ENCODE measurements around the gene IFI27.
"Not testable (repeated sequence)": the region's sequence is repeated elsewhere in the genome, so short reads cannot be mapped to it uniquely, and the experiment has no call there.

The IFI27 gene

GRCh38 chr14:94145902-94146527 is 35.5 kb downstream of the IFI27 start:
- no peak for DNase-seq (ENCODE audit: extremely low read depth in 1 of 2, low read depth in 1 of 2)

GRCh38 chr14:94152676-94153075 is 42.1 kb downstream of the IFI27 start:
- no peak for DNase-seq (ENCODE audit: extremely low read depth in 1 of 2, low read depth in 1 of 2)

GRCh38 chr14:94153750-94154342 is 43.3 kb downstream of the IFI27 start:
- DNase-seq (ENCODE audit: extremely low read depth in 1 of 2, low read depth in 1 of 2) = no peak

GRCh38 chr14:94156143-94156542 is 45.6 kb downstream of the IFI27 start:
- not testable (repeated sequence) for DNase-seq (ENCODE audit: extremely low read depth in 1 of 2, low read depth in 1 of 2)

GRCh38 chr14:94157197-94157596 is 46.7 kb downstream of the IFI27 start:
- DNase-seq (ENCODE audit: extremely low read depth in 1 of 2, low read depth in 1 of 2) = no peak

GRCh38 chr14:94158239-94158883 is 47.8 kb downstream of the IFI27 start:
- no peak for DNase-seq (ENCODE audit: extremely low read depth in 1 of 2, low read depth in 1 of 2)

GRCh38 chr14:94161058-94161457 is 50.5 kb downstream of the IFI27 start:
- no peak for DNase-seq (ENCODE audit: extremely low read depth in 1 of 2, low read depth in 1 of 2)

DNA sequence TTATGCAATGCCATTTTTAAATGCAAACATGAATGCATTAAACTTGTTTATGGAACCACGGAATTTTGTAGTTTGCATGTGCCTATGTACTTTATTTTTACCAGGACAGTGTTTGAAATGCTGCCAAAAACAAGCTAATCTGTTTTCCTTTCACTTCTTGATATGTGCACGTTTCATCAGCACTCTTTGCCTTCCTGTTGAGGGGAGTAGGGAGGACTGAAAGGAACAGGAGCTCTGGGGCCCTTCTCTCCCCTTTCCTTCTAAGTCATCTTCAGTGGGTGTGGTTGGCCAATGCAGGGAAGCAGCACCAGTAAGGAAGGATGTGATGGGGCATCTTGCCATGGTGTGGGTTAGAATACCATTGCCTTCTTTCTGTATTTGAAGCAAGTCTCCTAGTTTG is 51.4 kb downstream of the IFI27 start:
- DNase-seq (ENCODE audit: extremely low read depth in 1 of 2, low read depth in 1 of 2) = no peak

- DNase-seq (ENCODE audit: extremely low read depth in 1 of 2, low read depth in 1 of 2) = no peak
Measured at GRCh38 chr14:94162466-94162865, 51.9 kb downstream of the IFI27 start.

DNA sequence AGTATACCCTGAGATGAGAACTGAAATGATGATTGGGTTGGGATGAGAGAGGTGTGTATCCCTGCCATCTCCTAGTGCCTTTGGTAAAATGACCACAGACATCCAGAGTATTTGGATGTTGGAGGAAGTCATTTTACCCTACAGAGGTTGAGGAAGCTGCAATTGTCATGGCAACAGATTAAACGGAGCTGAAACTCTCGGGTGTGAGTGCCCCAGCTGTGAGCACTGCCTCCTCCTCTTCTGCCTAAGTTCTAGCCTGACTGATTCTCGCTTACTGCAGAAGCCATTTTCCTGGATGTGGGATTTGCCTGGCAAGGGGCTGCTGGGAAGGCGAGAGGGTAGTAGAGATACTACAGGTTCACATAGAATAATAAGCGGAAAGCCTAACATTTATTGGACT is 53.3 kb downstream of the IFI27 start:
- no peak for DNase-seq (ENCODE audit: extremely low read depth in 1 of 2, low read depth in 1 of 2)

DNA sequence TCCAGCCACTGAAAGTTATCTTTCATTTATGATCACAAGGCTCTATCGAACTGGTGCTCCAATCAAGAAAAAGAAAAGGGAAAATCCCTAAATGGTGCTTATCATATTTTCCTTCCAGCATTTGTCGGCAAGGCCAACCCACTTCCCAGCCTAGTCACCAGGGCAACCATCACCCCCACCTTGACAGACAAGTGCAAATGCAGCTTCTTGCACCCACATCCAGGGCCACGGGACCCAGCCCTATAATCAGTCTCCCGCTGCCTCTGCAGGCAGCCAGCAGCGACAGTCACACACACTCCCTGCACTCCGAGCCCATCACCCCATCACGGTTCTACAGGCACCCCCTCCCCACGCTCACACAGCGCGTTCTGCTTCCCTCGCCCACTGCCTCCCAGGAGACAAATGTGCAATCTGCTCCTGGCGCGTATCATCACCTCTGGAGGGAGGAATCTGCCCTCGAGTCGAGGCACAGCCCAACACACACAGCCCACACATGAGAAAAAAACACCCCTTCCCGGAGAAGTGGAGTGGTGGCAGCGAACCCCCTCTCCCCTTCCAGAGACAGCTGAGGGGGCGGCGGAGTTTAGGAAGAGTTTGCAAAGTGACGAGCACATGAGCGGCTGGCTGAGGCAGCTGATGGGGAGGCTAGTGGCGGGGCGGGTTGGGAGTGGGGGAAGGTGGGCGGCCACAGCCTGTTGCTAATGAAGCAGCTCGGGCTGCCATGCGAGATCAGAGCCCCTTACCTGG is 54.3 kb downstream of the IFI27 start:
- DNase-seq (ENCODE audit: extremely low read depth in 1 of 2, low read depth in 1 of 2) = no peak

DNA sequence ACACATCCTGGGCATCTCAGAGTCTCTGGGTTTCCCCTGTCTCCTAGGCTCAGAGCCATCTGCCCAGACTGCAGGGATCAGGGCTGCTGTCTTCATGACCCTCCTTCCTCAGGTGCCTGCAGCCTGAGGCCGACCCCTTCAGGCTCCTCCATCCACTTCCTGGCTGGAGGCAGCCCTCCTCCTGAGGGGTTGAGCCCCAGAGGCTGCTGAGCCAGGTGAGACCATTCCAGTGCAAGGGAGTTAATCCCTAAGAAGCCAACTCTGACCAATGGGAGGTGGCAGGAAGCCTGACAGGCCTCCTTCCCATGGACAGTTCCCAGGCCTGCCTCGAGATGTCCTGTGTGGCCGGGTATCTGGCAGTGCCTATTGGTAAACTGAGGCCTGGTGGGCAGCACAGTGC is 55.2 kb downstream of the IFI27 start:
- DNase-seq (ENCODE audit: extremely low read depth in 1 of 2, low read depth in 1 of 2) = no peak
